ENCODE measurements around the gene ZDHHC14.

The ZDHHC14 gene

DNA sequence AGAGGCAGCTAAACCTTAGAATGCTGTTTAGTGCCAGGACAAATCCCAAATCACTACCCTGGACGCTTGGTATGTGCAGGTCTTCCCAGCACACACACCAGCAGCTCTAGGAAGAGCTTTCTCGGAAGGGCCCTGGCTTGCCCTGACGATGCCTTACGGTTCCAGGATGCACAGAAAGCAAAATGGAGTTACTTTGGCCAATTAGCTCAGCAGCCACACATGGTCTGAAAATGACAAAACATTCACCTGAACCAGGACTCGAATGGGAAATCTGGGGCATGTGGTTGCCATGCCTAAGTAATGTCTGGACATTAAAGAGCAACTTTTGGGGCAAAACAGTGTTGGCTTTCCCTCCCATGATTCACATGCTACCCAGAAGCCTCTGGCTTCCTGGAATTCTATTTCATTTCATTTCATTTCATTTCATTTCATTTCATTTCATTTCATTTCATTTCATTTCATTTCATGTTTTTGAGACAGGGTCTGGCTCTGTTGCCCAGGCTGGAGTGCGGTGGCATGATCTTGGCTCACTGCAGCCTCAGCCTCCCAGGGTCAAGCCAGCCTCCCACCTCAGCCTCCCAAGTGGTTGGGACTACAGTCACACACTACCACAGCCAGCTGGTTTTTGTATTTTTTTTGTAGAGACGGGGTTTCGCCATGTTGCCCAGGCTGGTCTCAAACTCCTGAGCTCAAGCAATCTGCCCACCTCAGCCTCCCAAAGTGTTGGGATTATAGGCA is 153.3 kb downstream of the ZDHHC14 start:
- DNase-seq (ENCODE audit: low read depth in 3 of 3) = no peak

- DNase-seq (ENCODE audit: low read depth in 3 of 3) = no peak
Observed at GRCh38 chr6:157534977-157535339, 154.0 kb downstream of the ZDHHC14 start.

GRCh38 chr6:157535340-157536222 is 154.6 kb downstream of the ZDHHC14 start:
- no peak for DNase-seq (ENCODE audit: low read depth in 3 of 3)

- DNase-seq (ENCODE audit: low read depth in 3 of 3) = no peak
Observed at GRCh38 chr6:157536223-157536545, 155.2 kb downstream of the ZDHHC14 start.

GRCh38 chr6:157537556-157537955 is 156.6 kb downstream of the ZDHHC14 start:
- no peak for DNase-seq (ENCODE audit: low read depth in 3 of 3)

GRCh38 chr6:157538168-157538567 is 157.2 kb downstream of the ZDHHC14 start:
- no peak for DNase-seq (ENCODE audit: low read depth in 3 of 3)

- DNase-seq (ENCODE audit: low read depth in 3 of 3) = no peak
Observed at GRCh38 chr6:157538698-157539097, 157.7 kb downstream of the ZDHHC14 start.

- DNase-seq (ENCODE audit: low read depth in 3 of 3) = no peak
Observed at GRCh38 chr6:157539421-157539822, 158.4 kb downstream of the ZDHHC14 start.

GRCh38 chr6:157539900-157540752 is 159.1 kb downstream of the ZDHHC14 start:
- no peak for DNase-seq (ENCODE audit: low read depth in 3 of 3)

DNA sequence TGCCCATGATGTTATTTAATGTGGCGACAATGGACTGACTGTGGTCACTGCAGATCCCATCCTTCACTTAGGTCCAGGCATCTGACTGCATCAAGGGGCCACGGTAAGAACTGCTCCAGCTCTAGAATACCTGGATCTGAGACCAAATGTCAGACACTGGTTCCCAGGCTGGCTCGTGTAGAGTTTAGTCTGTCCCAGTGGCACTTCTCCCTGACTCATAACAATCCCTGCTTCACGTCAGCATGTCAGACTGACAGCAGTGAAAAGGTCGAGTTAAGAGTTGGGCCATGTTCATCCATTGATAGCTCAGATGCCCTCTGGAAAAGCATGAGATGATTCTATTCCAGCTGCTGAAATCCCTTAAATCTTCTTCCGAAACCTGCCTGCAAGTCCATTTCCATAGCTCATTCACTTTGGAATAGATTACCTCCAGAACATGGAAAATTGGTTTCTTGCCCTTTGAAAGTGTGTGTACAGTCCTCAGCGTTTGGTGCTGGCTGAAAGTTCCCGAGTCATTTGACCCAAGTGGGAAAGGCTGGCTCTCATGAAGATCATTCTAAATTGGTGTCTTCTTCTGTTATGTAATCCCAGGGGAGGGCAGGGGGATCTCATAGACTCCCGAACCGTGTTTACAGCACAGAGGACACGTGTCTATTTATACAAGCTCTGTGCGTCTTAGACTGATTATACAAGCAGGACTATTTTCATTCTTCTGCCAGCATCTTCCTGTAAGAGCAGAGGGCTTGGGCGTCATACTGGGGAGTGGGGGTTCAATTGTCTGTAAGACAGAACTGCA is 160.8 kb downstream of the ZDHHC14 start:
- no peak for DNase-seq (ENCODE audit: low read depth in 3 of 3)

GRCh38 chr6:157542414-157543160 is 161.6 kb downstream of the ZDHHC14 start:
- no peak for DNase-seq (ENCODE audit: low read depth in 3 of 3)

GRCh38 chr6:157546321-157546720 is 165.3 kb downstream of the ZDHHC14 start:
- DNase-seq (ENCODE audit: low read depth in 3 of 3) = no peak

- DNase-seq (ENCODE audit: low read depth in 3 of 3) = no peak
Observed at GRCh38 chr6:157547112-157547511, 166.1 kb downstream of the ZDHHC14 start.

DNA sequence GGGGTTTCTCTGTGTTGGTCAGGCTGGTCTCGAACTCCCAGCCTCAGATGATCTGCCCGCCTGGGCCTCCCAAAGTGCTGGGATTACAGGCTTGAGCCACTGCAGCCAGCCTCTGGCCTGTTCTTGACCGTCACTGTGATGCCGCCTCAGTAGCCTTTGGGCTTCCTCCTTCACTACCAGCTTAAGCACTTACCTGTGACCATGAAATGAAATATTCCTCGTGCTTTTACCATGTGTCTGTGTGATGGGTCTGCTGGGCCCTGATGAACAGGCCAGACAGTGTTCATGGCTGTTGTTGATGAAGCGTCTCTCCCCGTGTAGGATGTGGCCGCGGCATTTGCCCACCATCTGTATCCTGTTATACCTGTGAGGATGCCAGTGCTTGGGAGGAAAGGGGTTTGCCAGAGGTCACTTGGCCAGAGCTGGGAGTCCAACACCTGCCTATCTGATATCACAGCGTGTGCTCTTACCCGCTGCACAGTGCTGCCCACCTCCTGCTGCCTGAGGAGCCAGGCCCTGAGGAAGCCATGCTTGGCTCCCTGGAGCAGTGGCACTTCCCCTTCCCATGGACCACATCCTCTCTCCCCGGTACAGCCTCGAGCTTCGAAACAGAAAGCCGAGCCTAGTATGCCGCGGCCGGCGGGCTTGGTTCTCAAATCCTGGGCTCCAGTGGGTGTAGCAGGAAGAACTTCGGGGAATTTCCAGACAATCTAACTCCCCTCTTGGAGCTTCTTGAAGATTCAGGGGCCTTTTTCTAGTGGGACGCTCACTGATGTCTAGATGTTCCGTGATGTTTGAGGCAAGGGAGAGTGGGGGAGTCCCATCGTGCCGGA is 167.9 kb downstream of the ZDHHC14 start:
- no peak for DNase-seq (ENCODE audit: low read depth in 3 of 3)

- DNase-seq (ENCODE audit: low read depth in 3 of 3) = no peak
Observed at GRCh38 chr6:157549468-157549745, 168.4 kb downstream of the ZDHHC14 start.

GRCh38 chr6:157550114-157550989 is 169.4 kb downstream of the ZDHHC14 start:
- peak in 1 of 3 donors; percentile 26 for DNase-seq (ENCODE audit: low read depth in 3 of 3)

DNA sequence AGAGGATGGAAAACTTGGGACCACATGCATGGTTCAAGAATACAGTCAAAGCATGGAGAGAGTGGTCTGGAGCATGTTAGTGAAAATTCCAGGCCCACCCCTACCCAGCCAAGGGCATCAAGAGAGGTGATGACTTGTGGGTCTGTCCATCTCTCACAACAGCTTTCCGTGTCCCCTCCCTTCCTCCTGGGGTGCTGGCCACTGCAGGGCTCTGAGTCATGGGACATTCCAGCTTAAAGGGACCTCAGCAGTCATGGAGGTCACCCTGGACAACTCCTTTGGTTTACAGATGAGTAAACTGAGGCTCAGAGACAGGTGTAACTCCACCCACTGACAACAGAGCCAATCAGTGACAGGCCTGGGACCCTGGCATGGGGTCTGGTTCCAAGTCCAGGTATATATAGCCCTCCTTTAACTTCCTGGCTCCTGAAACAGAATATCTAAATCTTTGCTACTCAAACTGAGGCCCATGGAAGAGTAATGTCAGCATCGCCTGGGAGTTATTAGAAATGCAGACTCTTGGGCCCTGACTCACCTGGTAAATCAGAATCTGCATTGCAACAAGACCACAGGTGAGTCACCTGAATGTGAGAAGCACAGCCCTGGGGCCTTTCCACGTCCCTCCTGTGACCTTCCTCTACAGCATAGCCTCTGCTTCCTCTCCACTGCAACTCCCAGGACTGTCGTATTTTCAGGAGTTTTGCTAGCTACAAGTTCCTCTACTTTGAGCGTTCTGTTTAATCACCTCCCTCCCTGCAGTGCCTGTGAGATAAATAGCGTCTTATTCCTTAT is 170.2 kb downstream of the ZDHHC14 start:
- DNase-seq (ENCODE audit: low read depth in 3 of 3) = no peak

DNA sequence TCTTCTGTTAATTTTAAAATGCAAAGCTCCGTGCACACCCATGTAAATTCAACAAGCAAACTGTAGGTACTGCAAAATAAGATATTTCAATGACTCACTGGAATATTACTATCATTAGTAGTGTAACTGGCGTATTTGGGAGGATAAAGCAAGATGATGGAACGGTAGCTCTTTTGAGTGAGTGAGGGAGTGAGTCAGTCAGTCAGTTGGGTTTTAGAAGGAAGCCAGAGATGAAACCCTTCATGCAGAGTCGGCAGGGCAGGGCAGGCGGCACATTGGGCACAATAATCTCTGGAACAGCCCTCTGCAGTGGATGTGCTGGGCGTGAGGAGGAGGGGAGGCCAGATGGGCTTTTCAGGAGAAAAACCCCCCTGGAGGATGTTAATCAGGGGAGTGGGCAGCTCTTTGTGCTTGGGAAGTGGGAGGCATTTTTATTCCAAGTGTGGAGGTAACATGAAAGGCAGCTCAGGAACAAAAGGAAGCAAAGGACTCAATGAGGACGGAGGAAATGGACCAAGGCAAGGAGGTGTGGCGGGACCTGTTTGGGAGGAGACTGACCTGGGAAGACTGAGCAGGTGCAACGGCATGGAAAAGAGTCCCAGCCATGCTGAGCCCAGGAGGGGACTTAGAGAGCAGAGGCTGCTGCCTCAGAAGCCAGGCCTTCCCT is 171.2 kb downstream of the ZDHHC14 start:
- DNase-seq (ENCODE audit: low read depth in 3 of 3) = no peak
